HEK293 (cell line): ENCODE measurements around the gene PTPN18.
A peak's percentile ranks its signal among the peaks of the same experiment; 100 is the strongest.

Experiments
- EGR2 ChIP-seq: fragments of 450-650 bp; formaldehyde crosslinking; IDR thresholded peaks from 2 replicates; pipeline ENCODE4 v1.5.1; 2016; ENCODE audit warnings: low read depth, missing biosample characterization, missing genetic modification characterization
- FEZF1 ChIP-seq: fragments of 450-650 bp; formaldehyde crosslinking; IDR thresholded peaks from 2 replicates; pipeline ENCODE4 v1.5.1; 2016; ENCODE audit warnings: missing biosample characterization, missing genetic modification characterization
- MEIS1 ChIP-seq: sonication (generic); formaldehyde crosslinking; IDR thresholded peaks from 2 replicates; pipeline ENCODE4 v1.8.1; 2022; ENCODE audit warnings: missing genetic modification reagents, mild to moderate bottlenecking, borderline replicate concordance
- PATZ1 ChIP-seq: fragments of 450-650 bp; formaldehyde crosslinking; IDR thresholded peaks from 2 replicates; pipeline ENCODE4 v1.5.1; 2016; ENCODE audit warnings: missing biosample characterization, missing genetic modification characterization
- PBX3 ChIP-seq: sonication (generic); formaldehyde crosslinking; IDR thresholded peaks from 2 replicates; pipeline ENCODE4 v1.8.1; 2022; ENCODE audit warnings: mild to moderate bottlenecking, moderate library complexity, missing genetic modification reagents
- PRDM6 ChIP-seq: fragments of 450-650 bp; formaldehyde crosslinking; IDR thresholded peaks from 2 replicates; pipeline ENCODE4 v1.5.1; 2017; ENCODE audit warnings: missing biosample characterization, missing genetic modification characterization
- SCRT1 ChIP-seq: fragments of 450-650 bp; formaldehyde crosslinking; IDR thresholded peaks from 2 replicates; pipeline ENCODE4 v1.5.1; 2016; ENCODE audit warnings: missing biosample characterization, missing genetic modification characterization, borderline replicate concordance
- SP7 ChIP-seq: fragments of 450-650 bp; formaldehyde crosslinking; IDR thresholded peaks from 2 replicates; pipeline ENCODE4 v1.5.1; 2016; ENCODE audit warnings: missing biosample characterization, missing genetic modification characterization
- WT1 ChIP-seq: fragments of 450-650 bp; formaldehyde crosslinking; IDR thresholded peaks from 2 replicates; pipeline ENCODE4 v1.5.1; 2016; ENCODE audit warnings: missing biosample characterization, missing genetic modification characterization
- ZFHX2 ChIP-seq: fragments of 450-650 bp; formaldehyde crosslinking; conservative IDR thresholded peaks from 2 replicates; pipeline ENCODE4 v1.5.1; 2016; ENCODE audit warnings: missing biosample characterization, missing genetic modification characterization
- ZNF132 ChIP-seq: fragments of 450-650 bp; formaldehyde crosslinking; IDR thresholded peaks from 2 replicates; pipeline ENCODE4 v1.5.1; 2017; ENCODE audit warnings: missing biosample characterization, missing genetic modification characterization, borderline replicate concordance
- ZNF133 ChIP-seq: fragments of 450-650 bp; formaldehyde crosslinking; IDR thresholded peaks from 2 replicates; pipeline ENCODE4 v1.5.1; 2016; ENCODE audit warnings: missing biosample characterization, missing genetic modification characterization
- ZNF140 ChIP-seq: fragments of 450-650 bp; formaldehyde crosslinking; IDR thresholded peaks from 2 replicates; pipeline ENCODE4 v1.5.1; 2016; ENCODE audit warnings: missing biosample characterization, missing genetic modification characterization
- ZNF155 ChIP-seq: fragments of 450-650 bp; formaldehyde crosslinking; IDR thresholded peaks from 2 replicates; pipeline ENCODE4 v1.5.1; 2016; ENCODE audit warnings: missing biosample characterization, missing genetic modification characterization
- ZNF174 ChIP-seq: fragments of 450-650 bp; formaldehyde crosslinking; IDR thresholded peaks from 2 replicates; pipeline ENCODE4 v1.5.0; 2017; ENCODE audit warnings: missing biosample characterization, mild to moderate bottlenecking, missing genetic modification characterization
- ZNF302 ChIP-seq: fragments of 450-650 bp; formaldehyde crosslinking; IDR thresholded peaks from 2 replicates; pipeline ENCODE4 v1.5.1; 2016; ENCODE audit warnings: missing biosample characterization, missing genetic modification characterization, low read depth
- ZNF423 ChIP-seq: fragments of 450-650 bp; formaldehyde crosslinking; IDR thresholded peaks from 2 replicates; pipeline ENCODE4 v1.5.1; 2016; ENCODE audit warnings: missing biosample characterization, missing genetic modification characterization
- ZNF629 ChIP-seq: fragments of 450-650 bp; formaldehyde crosslinking; IDR thresholded peaks from 2 replicates; pipeline ENCODE4 v1.5.1; 2017; ENCODE audit warnings: missing biosample characterization, missing genetic modification characterization
- ZNF654 ChIP-seq: fragments of 450-650 bp; formaldehyde crosslinking; IDR thresholded peaks from 2 replicates; pipeline ENCODE4 v1.5.1; 2016; ENCODE audit warnings: low read depth, missing biosample characterization, missing genetic modification characterization
- ZNF660 ChIP-seq: fragments of 450-650 bp; IDR thresholded peaks from 2 replicates; pipeline ENCODE4 v1.5.1; 2018; ENCODE audit warnings: missing biosample characterization, mild to moderate bottlenecking, missing genetic modification characterization
- ZNF830 ChIP-seq: fragments of 450-650 bp; IDR thresholded peaks from 2 replicates; pipeline ENCODE4 v1.5.0; 2018; ENCODE audit warnings: missing biosample characterization, missing genetic modification characterization, low read depth, mild to moderate bottlenecking, moderate library complexity
- ZSCAN16 ChIP-seq: fragments of 450-650 bp; formaldehyde crosslinking; IDR thresholded peaks from 2 replicates; pipeline ENCODE4 v1.5.1; 2016; ENCODE audit warnings: missing biosample characterization, missing genetic modification characterization
- TF ChIP-seq, protein P1 (sequence below): fragments of 450-650 bp; formaldehyde crosslinking; IDR thresholded peaks from 2 replicates; pipeline ENCODE4 v1.5.1; 2017; ENCODE audit warnings: missing biosample characterization, missing genetic modification characterization
- TF ChIP-seq, protein P2 (sequence below): fragments of 450-650 bp; formaldehyde crosslinking; conservative IDR thresholded peaks from 2 replicates; pipeline ENCODE4 v1.5.1; 2016; ENCODE audit warnings: low read depth, missing biosample characterization, missing genetic modification characterization
- TF ChIP-seq, protein P3 (sequence below): fragments of 450-650 bp; formaldehyde crosslinking; IDR thresholded peaks from 2 replicates; pipeline ENCODE4 v1.5.1; 2016; ENCODE audit warnings: missing biosample characterization, missing genetic modification characterization

Gene PTPN18

GRCh38 chr2:130336877-130337734, 18.8 kb upstream of the PTPN18 start (continued):
- peak; percentile 27; the same call in 1 of the 2 replicates for TF ChIP-seq WT1 (tag by site-specific recombination)
- peak; percentile 72; the same call in 1 of the 2 replicates for TF ChIP-seq SCRT1 (tag by site-specific recombination)
- TF ChIP-seq MEIS1 = no peak
- peak; percentile 89 for TF ChIP-seq ZNF629 (tag by site-specific recombination)
- peak; percentile 83 for TF ChIP-seq ZNF660 (tag by site-specific recombination)
- TF ChIP-seq PRDM6 = no peak
- TF ChIP-seq ZSCAN16 (tag by site-specific recombination) = no peak
- no peak for TF ChIP-seq ZNF302 (tag by site-specific recombination)
- no peak for TF ChIP-seq ZNF155 (tag by site-specific recombination)
- peak; percentile 71; the same call in 1 of the 2 replicates for TF ChIP-seq EGR2
- TF ChIP-seq, protein P1, sequence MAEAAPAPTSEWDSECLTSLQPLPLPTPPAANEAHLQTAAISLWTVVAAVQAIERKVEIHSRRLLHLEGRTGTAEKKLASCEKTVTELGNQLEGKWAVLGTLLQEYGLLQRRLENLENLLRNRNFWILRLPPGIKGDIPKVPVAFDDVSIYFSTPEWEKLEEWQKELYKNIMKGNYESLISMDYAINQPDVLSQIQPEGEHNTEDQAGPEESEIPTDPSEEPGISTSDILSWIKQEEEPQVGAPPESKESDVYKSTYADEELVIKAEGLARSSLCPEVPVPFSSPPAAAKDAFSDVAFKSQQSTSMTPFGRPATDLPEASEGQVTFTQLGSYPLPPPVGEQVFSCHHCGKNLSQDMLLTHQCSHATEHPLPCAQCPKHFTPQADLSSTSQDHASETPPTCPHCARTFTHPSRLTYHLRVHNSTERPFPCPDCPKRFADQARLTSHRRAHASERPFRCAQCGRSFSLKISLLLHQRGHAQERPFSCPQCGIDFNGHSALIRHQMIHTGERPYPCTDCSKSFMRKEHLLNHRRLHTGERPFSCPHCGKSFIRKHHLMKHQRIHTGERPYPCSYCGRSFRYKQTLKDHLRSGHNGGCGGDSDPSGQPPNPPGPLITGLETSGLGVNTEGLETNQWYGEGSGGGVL (tag by site-specific recombination) = no peak
- no peak for TF ChIP-seq ZNF174
- peak; percentile 73 for TF ChIP-seq SP7 (tag by site-specific recombination)
- TF ChIP-seq ZNF140 (tag by site-specific recombination) = no peak
- no peak for TF ChIP-seq ZNF830
- TF ChIP-seq PBX3 (CRISPR knock-in tag) = no peak
- TF ChIP-seq ZNF132 (tag by site-specific recombination) = no peak
- TF ChIP-seq FEZF1 = no peak
- TF ChIP-seq, protein P2, sequence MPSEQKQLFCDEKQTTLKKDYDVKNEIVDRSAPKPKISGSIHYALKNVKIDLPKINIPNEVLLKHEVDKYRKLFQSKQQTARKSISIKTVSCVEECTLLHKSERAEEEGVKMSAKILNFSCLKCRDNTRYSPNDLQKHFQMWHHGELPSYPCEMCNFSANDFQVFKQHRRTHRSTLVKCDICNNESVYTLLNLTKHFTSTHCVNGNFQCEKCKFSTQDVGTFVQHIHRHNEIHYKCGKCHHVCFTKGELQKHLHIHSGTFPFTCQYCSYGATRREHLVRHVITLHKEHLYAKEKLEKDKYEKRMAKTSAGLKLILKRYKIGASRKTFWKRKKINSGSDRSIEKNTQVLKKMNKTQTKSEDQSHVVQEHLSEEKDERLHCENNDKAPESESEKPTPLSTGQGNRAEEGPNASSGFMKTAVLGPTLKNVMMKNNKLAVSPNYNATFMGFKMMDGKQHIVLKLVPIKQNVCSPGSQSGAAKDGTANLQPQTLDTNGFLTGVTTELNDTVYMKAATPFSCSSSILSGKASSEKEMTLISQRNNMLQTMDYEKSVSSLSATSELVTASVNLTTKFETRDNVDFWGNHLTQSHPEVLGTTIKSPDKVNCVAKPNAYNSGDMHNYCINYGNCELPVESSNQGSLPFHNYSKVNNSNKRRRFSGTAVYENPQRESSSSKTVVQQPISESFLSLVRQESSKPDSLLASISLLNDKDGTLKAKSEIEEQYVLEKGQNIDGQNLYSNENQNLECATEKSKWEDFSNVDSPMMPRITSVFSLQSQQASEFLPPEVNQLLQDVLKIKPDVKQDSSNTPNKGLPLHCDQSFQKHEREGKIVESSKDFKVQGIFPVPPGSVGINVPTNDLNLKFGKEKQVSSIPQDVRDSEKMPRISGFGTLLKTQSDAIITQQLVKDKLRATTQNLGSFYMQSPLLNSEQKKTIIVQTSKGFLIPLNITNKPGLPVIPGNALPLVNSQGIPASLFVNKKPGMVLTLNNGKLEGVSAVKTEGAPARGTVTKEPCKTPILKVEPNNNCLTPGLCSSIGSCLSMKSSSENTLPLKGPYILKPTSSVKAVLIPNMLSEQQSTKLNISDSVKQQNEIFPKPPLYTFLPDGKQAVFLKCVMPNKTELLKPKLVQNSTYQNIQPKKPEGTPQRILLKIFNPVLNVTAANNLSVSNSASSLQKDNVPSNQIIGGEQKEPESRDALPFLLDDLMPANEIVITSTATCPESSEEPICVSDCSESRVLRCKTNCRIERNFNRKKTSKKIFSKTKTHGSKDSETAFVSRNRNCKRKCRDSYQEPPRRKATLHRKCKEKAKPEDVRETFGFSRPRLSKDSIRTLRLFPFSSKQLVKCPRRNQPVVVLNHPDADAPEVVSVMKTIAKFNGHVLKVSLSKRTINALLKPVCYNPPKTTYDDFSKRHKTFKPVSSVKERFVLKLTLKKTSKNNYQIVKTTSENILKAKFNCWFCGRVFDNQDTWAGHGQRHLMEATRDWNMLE = no peak
- TF ChIP-seq ZNF423 (tag by site-specific recombination) = no peak
- TF ChIP-seq, protein P3, sequence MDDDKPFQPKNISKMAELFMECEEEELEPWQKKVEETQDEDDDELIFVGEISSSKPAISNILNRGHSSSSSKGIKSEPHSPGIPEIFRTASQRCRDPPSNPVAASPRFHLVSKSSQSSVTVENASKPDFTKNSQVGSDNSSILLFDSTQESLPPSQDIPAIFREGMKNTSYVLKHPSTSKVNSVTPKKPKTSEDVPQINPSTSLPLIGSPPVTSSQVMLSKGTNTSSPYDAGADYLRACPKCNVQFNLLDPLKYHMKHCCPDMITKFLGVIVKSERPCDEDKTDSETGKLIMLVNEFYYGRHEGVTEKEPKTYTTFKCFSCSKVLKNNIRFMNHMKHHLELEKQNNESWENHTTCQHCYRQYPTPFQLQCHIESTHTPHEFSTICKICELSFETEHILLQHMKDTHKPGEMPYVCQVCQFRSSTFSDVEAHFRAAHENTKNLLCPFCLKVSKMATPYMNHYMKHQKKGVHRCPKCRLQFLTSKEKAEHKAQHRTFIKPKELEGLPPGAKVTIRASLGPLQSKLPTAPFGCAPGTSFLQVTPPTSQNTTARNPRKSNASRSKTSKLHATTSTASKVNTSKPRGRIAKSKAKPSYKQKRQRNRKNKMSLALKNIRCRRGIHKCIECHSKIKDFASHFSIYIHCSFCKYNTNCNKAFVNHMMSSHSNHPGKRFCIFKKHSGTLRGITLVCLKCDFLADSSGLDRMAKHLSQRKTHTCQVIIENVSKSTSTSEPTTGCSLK = no peak
- peak; percentile 39; the same call in 1 of the 2 replicates for TF ChIP-seq PATZ1 (tag by site-specific recombination)
- TF ChIP-seq ZNF654 (tag by site-specific recombination) = no peak
- peak; percentile 82 for TF ChIP-seq ZFHX2 (tag by site-specific recombination)
- TF ChIP-seq ZNF133 = no peak
